HEK293 (cell line): Measurements from ENCODE around the gene DMBT1.

Source experiments
- SP2 ChIP-seq: fragments of 450-650 bp; formaldehyde crosslinking; IDR thresholded peaks from 2 replicates; pipeline ENCODE4 v1.5.1; 2016; ENCODE audit warnings: missing biosample characterization, missing genetic modification characterization
- ZNF610 ChIP-seq: fragments of 450-650 bp; formaldehyde crosslinking; IDR thresholded peaks from 2 replicates; pipeline ENCODE4 v1.5.1; 2016; ENCODE audit warnings: missing biosample characterization, missing genetic modification characterization, borderline replicate concordance

DNA sequence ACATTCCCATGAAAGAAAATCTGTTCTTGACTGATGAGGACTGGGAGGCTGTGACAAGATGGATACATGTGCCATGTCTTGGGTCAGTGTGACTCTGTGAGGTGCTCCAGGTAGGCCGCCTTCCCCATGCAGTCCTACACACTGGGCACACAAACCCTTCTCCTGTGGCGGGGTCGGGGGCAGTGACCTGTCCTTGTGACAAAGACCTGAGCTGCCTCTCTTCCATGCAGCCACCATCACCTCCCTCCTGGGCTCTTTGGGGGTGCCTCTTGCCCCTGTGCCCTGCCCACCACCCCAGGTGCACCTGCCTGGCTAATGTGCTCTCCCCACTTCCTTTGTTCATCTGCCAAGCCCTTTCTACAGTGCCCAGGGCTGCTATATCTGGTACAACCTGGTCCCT lies 35.7 kb upstream of the DMBT1 start:
- TF ChIP-seq SP2, result no peak
- TF ChIP-seq ZNF610 (tag by site-specific recombination), result no peak
